ENCODE data around the gene ATP6V0A4. TPM values are rescaled to one million over a fixed set of nuclear protein-coding genes. Genes with fewer than 3 reads are reported as not detected.

Gene ATP6V0A4
- polyA plus RNA-seq, 1 of the 3 experiments (the other 2 are of a cell fraction): not detected

GRCh38 chr7:138756591-138757242 lies 41.3 kb downstream of the ATP6V0A4 start:
- 18% methylated on average over 4 of the region's 4 CpGs for WGBS (ENCODE audit: low lambda C conversion rate)
- no peak overlapping the region for H2AFZ ChIP-seq (ENCODE audit: low read depth)
- H3K27me3 ChIP-seq (ENCODE audit: insufficient read depth): no peaks in the 10 kb centered on the region
- H3F3A ChIP-seq (replicated peaks; ENCODE audit: insufficient read depth): no peaks in the 10 kb centered on the region
- no peaks in the 10 kb centered on the region for H3K9me3 ChIP-seq
- POLR2A ChIA-PET: no interaction called here
- no peak overlapping the region for H3K4me3 ChIP-seq (ENCODE audit: low read depth in 2 of 2, low read length in 1 of 2)
- H3K36me3 ChIP-seq (replicated peaks in 1 of 2; ENCODE audit: control insufficient read depth in 1 of 2, insufficient read depth in 2 of 2, low read length in 1 of 2): no peaks in the 10 kb centered on the region
- no peak overlapping the region for H3K27ac ChIP-seq (ENCODE audit: low read depth in 2 of 2, low read length in 1 of 2)
- H4K20me1 ChIP-seq (ENCODE audit: insufficient read depth): no peaks in the 10 kb centered on the region
- H3K4me2 ChIP-seq: no peak overlapping the region
- TF ChIP-seq RFX5 (IDR thresholded peaks at IDR 0.05; ENCODE audit: low read length) (no peak), POLR2AphosphoS5 (IDR thresholded peaks at IDR 0.05; ENCODE audit: low read depth, low read length) (no peak), NFIC (IDR thresholded peaks at IDR 0.05; ENCODE audit: borderline replicate concordance) (no peak), YY1 (IDR thresholded peaks at IDR 0.05; ENCODE audit: low read depth) (no peak), CHD2 (IDR thresholded peaks at IDR 0.05; ENCODE audit: low read length, partially characterized antibody) (no peak), TEAD4 (IDR thresholded peaks at IDR 0.05; ENCODE audit: borderline replicate concordance, insufficient read depth) (no peak), TAF1 (IDR thresholded peaks at IDR 0.05; ENCODE audit: borderline replicate concordance, low read depth, low read length) (no peak), GABPA (IDR thresholded peaks at IDR 0.05; ENCODE audit: low read depth) (no peak), PBX3 (IDR thresholded peaks at IDR 0.05) (no peak), FOSL2 (IDR thresholded peaks at IDR 0.05; ENCODE audit: borderline replicate concordance, low read depth) (no peak), ZBTB33 (IDR thresholded peaks at IDR 0.05; ENCODE audit: borderline replicate concordance, low read depth) (no peak), USF1 (IDR thresholded peaks at IDR 0.05; ENCODE audit: borderline replicate concordance, low read depth) (no peak), CTCF (IDR thresholded peaks at IDR 0.05) (no peak), FOXM1 (IDR thresholded peaks at IDR 0.05; ENCODE audit: low read depth) (no peak), RXRA (IDR thresholded peaks at IDR 0.05; ENCODE audit: borderline replicate concordance, low read depth) (no peak), EP300 (IDR thresholded peaks at IDR 0.05; ENCODE audit: borderline replicate concordance in 1 of 2, low read depth in 1 of 2, low read length in 1 of 2) (no peak)
- CTCF ChIA-PET: interaction anchor here (1.1 to 4.0 kb wide), 3 partner anchors 14 to 226 kb away, joined by 3 to 22 read pairs (median 4); no protein-coding TSS in a partner anchor
- DNase-seq: no peak
- peaks cover 0 to 19% of the 10 kb centered on the region in 2 experiments; a peak in 1 of 4 replicates for H3K4me1 ChIP-seq (ENCODE audit: control insufficient read depth in 1 of 2, insufficient read depth in 2 of 2, low read depth in 1 of 2, low read length in 1 of 2)
- no peaks in the 10 kb centered on the region for H3K9me2 ChIP-seq
- no peaks in the 10 kb centered on the region for H3K79me2 ChIP-seq (ENCODE audit: insufficient read depth)
- H3K9ac ChIP-seq: no peak overlapping the region
